ENCODE measurements around the gene TUBGCP2.

- TF ChIP-seq CTCF (IDR thresholded peaks at IDR 0.05; ENCODE audit: insufficient read depth, low read length, poor library complexity, severe bottlenecking) (no peak), EZH2phosphoT487 (conservative IDR thresholded peaks at IDR 0.05; ENCODE audit: low read length) (no peak)
These were observed 38.5 kb downstream of the TUBGCP2 start for GRCh38 chr10:133270204-133270603.

Data from SU-DHL-6 (cell line).